ENCODE data around the gene POU3F2. TPM values are rescaled to one million over a fixed set of nuclear protein-coding genes. Genes with fewer than 3 reads are reported as not detected.
A peak's percentile ranks its signal among the peaks of the same experiment; 100 is the strongest.

Gene POU3F2
- total and polyA plus RNA-seq, 11 donors: 0.01 TPM; not detected in 10

- Histone ChIP-seq H3K4me1 (peaks cover 0 to 43% (median 22%) of the 10 kb centered on the region in 12 donors), H3K9me3 (no peaks in the 10 kb centered on the region), H3K27me3 (peaks cover 53 to 100% (median 99%) of the 10 kb centered on the region in 9 donors), H3K4me3 (peak overlapping the region in 1 of 12 donors; percentile 10), H3K27ac (no peak overlapping the region), H3K36me3 (no peaks in the 10 kb centered on the region)
- ATAC-seq (peak in 1 of 4 donors; percentile 32), DNase-seq (no peak)
- intact Hi-C loops (cut with DNase I): loop anchor here in 4 of 10 donors (5.0 to 10.0 kb wide), 3 partner anchors 271 to 1349 kb away; no protein-coding TSS in a partner anchor
- 7 to 10% (median 9%) methylated on average over 34 to 53 of the region's 53 CpGs for WGBS, 4 donors
- TF ChIP-seq POLR2A (IDR thresholded peaks at IDR 0.05): no peak
- no peak for TF ChIP-seq CTCF (IDR thresholded peaks at IDR 0.05)
These were observed 9.2 kb downstream of the POU3F2 start for GRCh38 chr6:98843271-98844243.

- 4 to 7% (median 6%) methylated on average over 48 to 51 of the region's 51 CpGs for WGBS, 4 donors
- Histone ChIP-seq H3K36me3 (no peaks in the 10 kb centered on the region), H3K27ac (no peak overlapping the region), H3K9me3 (no peaks in the 10 kb centered on the region), H3K4me3 (peak overlapping the region in 9 of 12 donors; percentile 1 to 40 (median 34)), H3K27me3 (peaks cover 46 to 99% (median 90%) of the 10 kb centered on the region in 9 donors), H3K4me1 (peaks cover 0 to 43% (median 22%) of the 10 kb centered on the region in 12 donors)
- ATAC-seq (no peak), DNase-seq (no peak)
- TF ChIP-seq CTCF (IDR thresholded peaks at IDR 0.05) (no peak), POLR2A (IDR thresholded peaks at IDR 0.05) (no peak)
- intact Hi-C loops (cut with DNase I): loop anchor here in 7 of 10 donors (5.0 to 10.0 kb wide), 4 partner anchors 270 to 1350 kb away; no protein-coding TSS in a partner anchor
These were observed 10.2 kb downstream of the POU3F2 start for GRCh38 chr6:98844244-98845210.

- peaks cover 37 to 99% (median 81%) of the 10 kb centered on the region in 9 donors for H3K27me3 ChIP-seq
- WGBS, 4 donors: 1 to 3% (median 2%) methylated on average over 40 to 50 of the region's 50 CpGs
- DNase-seq: peak; percentile 63 to 81 (median 72)
- TF ChIP-seq POLR2A (IDR thresholded peaks at IDR 0.05): no peak
- TF ChIP-seq CTCF (IDR thresholded peaks at IDR 0.05): peak; percentile 62 to 81 (median 76)
- no peaks in the 10 kb centered on the region for H3K36me3 ChIP-seq
- peak; percentile 24 to 84 (median 74) for ATAC-seq
- peaks cover 0 to 43% (median 22%) of the 10 kb centered on the region in 12 donors for H3K4me1 ChIP-seq
- peak overlapping the region in 9 of 12 donors; percentile 1 to 40 (median 34) for H3K4me3 ChIP-seq
- H3K27ac ChIP-seq: no peak overlapping the region
- no peaks in the 10 kb centered on the region for H3K9me3 ChIP-seq
- intact Hi-C loops (cut with DNase I): loop anchor here in 6 of 10 donors (5.0 to 10.0 kb wide), 4 partner anchors 269 to 1351 kb away; no protein-coding TSS in a partner anchor
These were observed 11.0 kb downstream of the POU3F2 start for GRCh38 chr6:98845211-98846020.
